ENCODE results near the gene AGPAT1. TPM values are rescaled to one million over a fixed set of nuclear protein-coding genes. Genes with fewer than 3 reads are reported as not detected.

Gene AGPAT1
- polyA plus RNA-seq, 3 donors: 9.9 to 34.4 (median 11.3) TPM

GRCh38 chr6:32153564-32154513 is 22.0 kb downstream of the AGPAT1 start, which contains the start of gene PPT2:
TSS of gene PPT2 (plus strand) at chr6:32154141. CDS start at chr6:32154595, 454 bp downstream.
- peaks cover 45 to 63% (median 55%) of the 10 kb centered on the region in 3 donors for H3K27me3 Mint-ChIP-seq (ENCODE audit: low read depth in 3 of 3)
- DNase-seq: peak; percentile 23 to 37 (median 28)
- intact Hi-C loops (cut with micrococcal nuclease): loop anchor here in 1 of 2 donors (2.0 kb wide), 1 partner anchor 21 kb away; no protein-coding TSS in a partner anchor

More at GRCh38 chr6:32153564-32154513, 22.0 kb downstream of the AGPAT1 start, which contains the start of gene PPT2:
- Mint-ChIP-seq H3K4me3 (peak within 1 kb of the TSS; percentile 97 to 100), H3K27ac (peak within 1 kb of the TSS in 5 of 7 donors; percentile 10 to 90 (median 61)), H3K36me3 (peaks cover 0 to 19% of the 10 kb centered on the region in 2 donors), H3K9me3 (peaks cover 0 to 24% (median 9%) of the 10 kb centered on the region in 7 donors), H3K4me1 (peaks cover 30% of the 10 kb centered on the region)
- Histone ChIP-seq H3K79me2 (ENCODE audit: insufficient read depth, low read length) (no peaks in the 10 kb centered on the region), H3K9ac (ENCODE audit: insufficient read depth, low read length, poor library complexity, severe bottlenecking) (peak within 1 kb of the TSS; percentile 48), H3K27ac (ENCODE audit: low read depth in 1 of 2, low read length in 2 of 2) (no peak within 1 kb of the TSS), H3K4me2 (replicated peaks; ENCODE audit: extremely low read depth, low read length, poor library complexity, severe bottlenecking) (peak within 1 kb of the TSS; percentile 100), H3K9me3 (replicated peaks in 1 of 2; ENCODE audit: control insufficient read depth in 1 of 2, insufficient read depth in 1 of 2, low read length in 2 of 2) (peaks cover 0 to 11% of the 10 kb centered on the region in 2 donors), H3K4me1 (ENCODE audit: control insufficient read depth in 1 of 2, insufficient read depth in 2 of 2, low read length in 2 of 2) (peaks cover 24 to 26% of the 10 kb centered on the region in 2 donors), H4K20me1 (ENCODE audit: insufficient read depth, low read length) (no peaks in the 10 kb centered on the region), H3K27me3 (ENCODE audit: control insufficient read depth in 2 of 2, insufficient read depth in 2 of 2, low read length in 2 of 2) (peaks cover 28 to 51% of the 10 kb centered on the region in 2 donors), H3K36me3 (replicated peaks in 1 of 2; ENCODE audit: control insufficient read depth in 1 of 2, insufficient read depth in 2 of 2, low read length in 2 of 2) (no peaks in the 10 kb centered on the region), H3K4me3 (replicated peaks in 1 of 3; ENCODE audit: low read depth in 2 of 3, low read length in 3 of 3) (peak within 1 kb of the TSS; percentile 51 to 84 (median 56)), H2AFZ (ENCODE audit: insufficient read depth, low read depth, low read length, poor library complexity, severe bottlenecking) (peak within 1 kb of the TSS; percentile 97)
- WGBS (ENCODE audit: insufficient coverage): 2% methylated on average over 24 of the region's 52 CpGs
- no peak for TF ChIP-seq CTCF (IDR thresholded peaks at IDR 0.05)
